ENCODE data around the gene CHCT1.

GRCh38 chr17:60381958-60382357 is 40.3 kb upstream of the CHCT1 start:
- TF ChIP-seq CTCF (IDR thresholded peaks at IDR 0.05) (no peak), POLR2A (IDR thresholded peaks at IDR 0.05) (no peak)
